ENCODE measurements around the gene HAS3.

DNA sequence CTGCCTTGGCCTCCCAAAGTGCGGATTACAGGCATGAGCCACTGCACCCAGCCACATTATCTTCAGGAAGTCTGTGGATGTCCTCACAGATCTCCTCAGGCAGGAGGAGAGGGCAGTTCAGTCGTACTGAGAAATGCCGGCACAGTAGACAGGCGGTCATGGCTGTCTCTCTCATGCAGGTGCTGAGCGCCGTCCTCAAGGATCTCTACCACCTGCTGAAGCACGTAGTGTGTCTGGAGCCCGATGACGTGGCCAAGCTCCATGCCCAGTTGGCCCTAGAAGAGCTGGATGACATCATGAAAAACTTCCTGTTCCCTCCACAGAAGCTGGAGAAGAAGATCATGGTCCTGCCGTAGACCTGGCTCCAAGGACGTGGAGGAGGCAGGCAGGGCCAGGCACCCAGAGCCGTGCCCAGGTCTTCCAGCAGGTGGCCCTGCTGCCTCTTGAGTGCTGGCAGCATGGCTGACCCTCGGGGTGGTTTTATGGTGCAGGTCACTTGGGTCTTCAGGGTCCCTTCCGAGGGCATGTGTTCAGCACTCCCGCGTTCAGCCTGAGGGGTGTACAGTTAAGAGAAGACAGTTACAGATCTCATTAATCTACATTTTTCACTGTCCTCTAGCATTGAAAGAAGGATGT, 22.0 kb upstream of the HAS3 start:
- TF ChIP-seq CTCF (IDR thresholded peaks at IDR 0.05): no peak; the same call in 1 of the 2 replicates
- TF ChIP-seq, protein P1, sequence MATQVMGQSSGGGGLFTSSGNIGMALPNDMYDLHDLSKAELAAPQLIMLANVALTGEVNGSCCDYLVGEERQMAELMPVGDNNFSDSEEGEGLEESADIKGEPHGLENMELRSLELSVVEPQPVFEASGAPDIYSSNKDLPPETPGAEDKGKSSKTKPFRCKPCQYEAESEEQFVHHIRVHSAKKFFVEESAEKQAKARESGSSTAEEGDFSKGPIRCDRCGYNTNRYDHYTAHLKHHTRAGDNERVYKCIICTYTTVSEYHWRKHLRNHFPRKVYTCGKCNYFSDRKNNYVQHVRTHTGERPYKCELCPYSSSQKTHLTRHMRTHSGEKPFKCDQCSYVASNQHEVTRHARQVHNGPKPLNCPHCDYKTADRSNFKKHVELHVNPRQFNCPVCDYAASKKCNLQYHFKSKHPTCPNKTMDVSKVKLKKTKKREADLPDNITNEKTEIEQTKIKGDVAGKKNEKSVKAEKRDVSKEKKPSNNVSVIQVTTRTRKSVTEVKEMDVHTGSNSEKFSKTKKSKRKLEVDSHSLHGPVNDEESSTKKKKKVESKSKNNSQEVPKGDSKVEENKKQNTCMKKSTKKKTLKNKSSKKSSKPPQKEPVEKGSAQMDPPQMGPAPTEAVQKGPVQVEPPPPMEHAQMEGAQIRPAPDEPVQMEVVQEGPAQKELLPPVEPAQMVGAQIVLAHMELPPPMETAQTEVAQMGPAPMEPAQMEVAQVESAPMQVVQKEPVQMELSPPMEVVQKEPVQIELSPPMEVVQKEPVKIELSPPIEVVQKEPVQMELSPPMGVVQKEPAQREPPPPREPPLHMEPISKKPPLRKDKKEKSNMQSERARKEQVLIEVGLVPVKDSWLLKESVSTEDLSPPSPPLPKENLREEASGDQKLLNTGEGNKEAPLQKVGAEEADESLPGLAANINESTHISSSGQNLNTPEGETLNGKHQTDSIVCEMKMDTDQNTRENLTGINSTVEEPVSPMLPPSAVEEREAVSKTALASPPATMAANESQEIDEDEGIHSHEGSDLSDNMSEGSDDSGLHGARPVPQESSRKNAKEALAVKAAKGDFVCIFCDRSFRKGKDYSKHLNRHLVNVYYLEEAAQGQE (IDR thresholded peaks at IDR 0.05; ENCODE audit: insufficient read depth in 1 of 2, low read depth in 2 of 2, low read length in 1 of 2): no peak
- TF ChIP-seq TCF7L2 (IDR thresholded peaks at IDR 0.05; ENCODE audit: low read depth, low read length): no peak
